Measurements from ENCODE around the gene OLIG1. TPM values are rescaled to one million over a fixed set of nuclear protein-coding genes. Genes with fewer than 3 reads are reported as not detected.

Gene OLIG1
- polyA plus RNA-seq, 1 of the 3 experiments (the other 2 are of a cell fraction) = not detected

DNA sequence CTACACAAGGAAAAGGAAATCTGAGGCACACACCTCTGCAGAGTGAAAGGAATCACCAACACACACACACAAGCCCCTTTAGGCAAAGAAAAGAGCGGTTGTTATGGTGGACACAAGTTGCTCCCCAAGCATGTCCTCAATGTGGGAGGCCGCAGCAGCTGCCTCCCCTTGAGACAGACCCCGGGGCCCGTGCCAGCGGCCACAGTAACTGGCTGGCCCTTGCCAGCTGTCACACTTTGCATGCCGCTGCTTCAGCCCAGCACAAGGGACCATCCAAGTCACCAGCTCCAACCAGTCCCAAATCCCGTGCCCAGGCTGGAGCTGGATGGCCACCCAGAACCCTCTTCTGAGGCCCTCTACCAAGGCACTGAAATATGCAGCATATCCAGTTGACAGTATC is 2.9 kb upstream of the OLIG1 start (continued):
- TF ChIP-seq RXRA (IDR thresholded peaks at IDR 0.05; ENCODE audit: borderline replicate concordance, low read depth) = no peak
- TF ChIP-seq, protein P1, sequence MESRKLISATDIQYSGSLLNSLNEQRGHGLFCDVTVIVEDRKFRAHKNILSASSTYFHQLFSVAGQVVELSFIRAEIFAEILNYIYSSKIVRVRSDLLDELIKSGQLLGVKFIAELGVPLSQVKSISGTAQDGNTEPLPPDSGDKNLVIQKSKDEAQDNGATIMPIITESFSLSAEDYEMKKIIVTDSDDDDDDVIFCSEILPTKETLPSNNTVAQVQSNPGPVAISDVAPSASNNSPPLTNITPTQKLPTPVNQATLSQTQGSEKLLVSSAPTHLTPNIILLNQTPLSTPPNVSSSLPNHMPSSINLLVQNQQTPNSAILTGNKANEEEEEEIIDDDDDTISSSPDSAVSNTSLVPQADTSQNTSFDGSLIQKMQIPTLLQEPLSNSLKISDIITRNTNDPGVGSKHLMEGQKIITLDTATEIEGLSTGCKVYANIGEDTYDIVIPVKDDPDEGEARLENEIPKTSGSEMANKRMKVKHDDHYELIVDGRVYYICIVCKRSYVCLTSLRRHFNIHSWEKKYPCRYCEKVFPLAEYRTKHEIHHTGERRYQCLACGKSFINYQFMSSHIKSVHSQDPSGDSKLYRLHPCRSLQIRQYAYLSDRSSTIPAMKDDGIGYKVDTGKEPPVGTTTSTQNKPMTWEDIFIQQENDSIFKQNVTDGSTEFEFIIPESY (IDR thresholded peaks at IDR 0.05; ENCODE audit: borderline replicate concordance, low read depth) = no peak
- TF ChIP-seq FOSL2 (IDR thresholded peaks at IDR 0.05; ENCODE audit: borderline replicate concordance, low read depth) = no peak
- no peak for TF ChIP-seq SIN3A (IDR thresholded peaks at IDR 0.05; ENCODE audit: borderline replicate concordance, low read depth, low read length)

DNA sequence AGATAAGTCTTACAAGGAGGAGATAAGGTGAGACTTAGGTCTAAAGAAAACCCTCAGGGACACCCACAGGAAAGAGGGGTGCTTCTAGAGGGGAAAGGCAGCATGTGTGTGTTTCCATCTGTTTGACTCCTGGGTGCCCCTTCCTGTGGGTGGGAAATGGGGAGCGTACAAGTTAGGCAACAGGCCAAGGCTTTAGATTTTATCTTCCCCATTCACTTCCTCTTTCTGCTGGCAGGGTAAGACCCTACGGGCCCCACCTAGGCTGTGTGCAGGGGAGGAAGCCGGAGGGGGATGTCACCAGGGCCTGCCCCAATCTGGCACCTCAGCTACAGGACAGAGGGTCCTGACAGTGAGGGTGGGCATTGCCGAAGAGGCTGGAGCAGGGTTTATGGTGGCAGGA is 2.5 kb upstream of the OLIG1 start:
- TF ChIP-seq POLR2AphosphoS5 (IDR thresholded peaks at IDR 0.05; ENCODE audit: low read depth, low read length) (no peak), NRF1 (IDR thresholded peaks at IDR 0.05; ENCODE audit: low read depth, low read length) (no peak), FOXJ3 (CRISPR knock-in tag; IDR thresholded peaks at IDR 0.05) (no peak), GABPA (IDR thresholded peaks at IDR 0.05; ENCODE audit: low read depth) (no peak), RXRA (IDR thresholded peaks at IDR 0.05; ENCODE audit: borderline replicate concordance, low read depth) (no peak), ELF1 (IDR thresholded peaks at IDR 0.05) (no peak), RAD21 (IDR thresholded peaks at IDR 0.05; ENCODE audit: low read length) (no peak), NFIC (IDR thresholded peaks at IDR 0.05; ENCODE audit: borderline replicate concordance) (no peak), CHD2 (IDR thresholded peaks at IDR 0.05; ENCODE audit: low read length, partially characterized antibody) (no peak)
- TF ChIP-seq, protein P2, sequence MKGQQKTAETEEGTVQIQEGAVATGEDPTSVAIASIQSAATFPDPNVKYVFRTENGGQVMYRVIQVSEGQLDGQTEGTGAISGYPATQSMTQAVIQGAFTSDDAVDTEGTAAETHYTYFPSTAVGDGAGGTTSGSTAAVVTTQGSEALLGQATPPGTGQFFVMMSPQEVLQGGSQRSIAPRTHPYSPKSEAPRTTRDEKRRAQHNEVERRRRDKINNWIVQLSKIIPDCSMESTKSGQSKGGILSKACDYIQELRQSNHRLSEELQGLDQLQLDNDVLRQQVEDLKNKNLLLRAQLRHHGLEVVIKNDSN (IDR thresholded peaks at IDR 0.05; ENCODE audit: borderline replicate concordance, low read depth) = no peak
- TF ChIP-seq, protein P3, sequence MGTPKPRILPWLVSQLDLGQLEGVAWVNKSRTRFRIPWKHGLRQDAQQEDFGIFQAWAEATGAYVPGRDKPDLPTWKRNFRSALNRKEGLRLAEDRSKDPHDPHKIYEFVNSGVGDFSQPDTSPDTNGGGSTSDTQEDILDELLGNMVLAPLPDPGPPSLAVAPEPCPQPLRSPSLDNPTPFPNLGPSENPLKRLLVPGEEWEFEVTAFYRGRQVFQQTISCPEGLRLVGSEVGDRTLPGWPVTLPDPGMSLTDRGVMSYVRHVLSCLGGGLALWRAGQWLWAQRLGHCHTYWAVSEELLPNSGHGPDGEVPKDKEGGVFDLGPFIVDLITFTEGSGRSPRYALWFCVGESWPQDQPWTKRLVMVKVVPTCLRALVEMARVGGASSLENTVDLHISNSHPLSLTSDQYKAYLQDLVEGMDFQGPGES (IDR thresholded peaks at IDR 0.05; ENCODE audit: low read depth, low read length) = no peak
- TF ChIP-seq, protein P4, sequence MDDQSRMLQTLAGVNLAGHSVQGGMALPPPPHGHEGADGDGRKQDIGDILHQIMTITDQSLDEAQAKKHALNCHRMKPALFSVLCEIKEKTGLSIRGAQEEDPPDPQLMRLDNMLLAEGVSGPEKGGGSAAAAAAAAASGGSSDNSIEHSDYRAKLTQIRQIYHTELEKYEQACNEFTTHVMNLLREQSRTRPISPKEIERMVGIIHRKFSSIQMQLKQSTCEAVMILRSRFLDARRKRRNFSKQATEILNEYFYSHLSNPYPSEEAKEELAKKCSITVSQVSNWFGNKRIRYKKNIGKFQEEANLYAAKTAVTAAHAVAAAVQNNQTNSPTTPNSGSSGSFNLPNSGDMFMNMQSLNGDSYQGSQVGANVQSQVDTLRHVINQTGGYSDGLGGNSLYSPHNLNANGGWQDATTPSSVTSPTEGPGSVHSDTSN (IDR thresholded peaks at IDR 0.05) = no peak
- H3K27ac ChIP-seq (ENCODE audit: low read depth in 2 of 2, low read length in 1 of 2) = no peak overlapping the region
- H2AFZ ChIP-seq (ENCODE audit: low read depth) = no peak overlapping the region
- no peak overlapping the region for H3K9ac ChIP-seq
- POLR2A ChIA-PET = no interaction called here
- H3F3A ChIP-seq (replicated peaks; ENCODE audit: insufficient read depth) = no peaks in the 10 kb centered on the region
- no peak for DNase-seq
- H3K9me3 ChIP-seq = no peaks in the 10 kb centered on the region
- no peaks in the 10 kb centered on the region for H3K79me2 ChIP-seq (ENCODE audit: insufficient read depth)
- no peaks in the 10 kb centered on the region for H3K4me1 ChIP-seq (ENCODE audit: control insufficient read depth in 1 of 2, insufficient read depth in 2 of 2, low read depth in 1 of 2, low read length in 1 of 2)
- no peak overlapping the region for H3K4me2 ChIP-seq
- no peaks in the 10 kb centered on the region for H3K9me2 ChIP-seq
- CTCF ChIA-PET = interaction anchor here (0.6 to 0.8 kb wide), 2 partner anchors 56 to 130 kb away, joined by 3 read pairs; no protein-coding TSS in a partner anchor
- H3K4me3 ChIP-seq (ENCODE audit: low read depth in 2 of 2, low read length in 1 of 2) = no peak overlapping the region
- H3K36me3 ChIP-seq (replicated peaks in 1 of 2; ENCODE audit: control insufficient read depth in 1 of 2, insufficient read depth in 2 of 2, low read length in 1 of 2) = no peaks in the 10 kb centered on the region
- 0% methylated on average over 4 of the region's 4 CpGs for WGBS (ENCODE audit: low lambda C conversion rate)
- H3K27me3 ChIP-seq (ENCODE audit: insufficient read depth) = peaks cover 97% of the 10 kb centered on the region
- H4K20me1 ChIP-seq (ENCODE audit: insufficient read depth) = no peaks in the 10 kb centered on the region

All from SK-N-SH (cell line).